Activated CD4-positive, alpha-beta T cell treated with anti-CD3 and anti-CD28 coated beads for 36 hours (primary cell): Measurements from ENCODE around the gene VAV2. TPM values are rescaled to one million over a fixed set of nuclear protein-coding genes. Genes with fewer than 3 reads are reported as not detected.

Experiments used
- ATAC-seq: fragments of 200-7000 bp; cut with Tn5 transposase; one replicate; pipeline ENCODE4 v1.10.0; 2021; ENCODE audit warnings: mild to moderate bottlenecking, moderate library complexity
- CTCF ChIA-PET: fragments of 350-600 bp; sonication (Branson Sonifier 250); formaldehyde crosslinking; loops from one replicate; lab custom pipeline; 2021; ENCODE audit warnings: antibody characterized with exemption; lab: Charles Lee
- POLR2A ChIA-PET: fragments of 350-600 bp; sonication (Branson Sonifier 250); formaldehyde crosslinking; loops from one replicate; lab custom pipeline; 2021; ENCODE audit warnings: antibody characterized with exemption, inconsistent platforms; lab: Charles Lee
- DNase-seq: peaks from one replicate; pipeline ENCODE4 v3.0.0-alpha.2; 2020
- H3K27ac Mint-ChIP-seq: one replicate; pipeline ENCODE4 v1.8.0; 2021; ENCODE audit warnings: mixed read lengths
- H3K27me3 Mint-ChIP-seq: one replicate; pipeline ENCODE4 v1.8.0; 2021; ENCODE audit warnings: mixed read lengths
- H3K36me3 Mint-ChIP-seq: one replicate; pipeline ENCODE4 v1.8.0; 2021; ENCODE audit warnings: low read depth, mixed read lengths
- H3K4me1 Mint-ChIP-seq: one replicate; pipeline ENCODE4 v1.8.0; 2021; ENCODE audit warnings: mixed read lengths
- H3K4me3 Mint-ChIP-seq: one replicate; pipeline ENCODE4 v1.8.0; 2021; ENCODE audit warnings: mild to moderate bottlenecking, moderate library complexity, mixed read lengths
- H3K9me3 Mint-ChIP-seq: one replicate; pipeline ENCODE4 v1.8.0; 2021; ENCODE audit warnings: low read depth, mixed read lengths
- intact Hi-C, 2 experiments: fragments of 100-400 bp; cut with DNase I in 1 of 2; cut with micrococcal nuclease in 1 of 2; formaldehyde crosslinking; loops; one replicate each; pipeline versions ENCODE4 v1.14.2 to v1.15.1; 2022 to 2024; cut with DNase I, micrococcal nuclease
- total RNA-seq, 2 experiments: library from RNA; stranded (reverse); gene quantifications; one replicate each; pipeline ENCODE4 v1.2.3, GENCODE V29; 2021

Gene VAV2
- total RNA-seq, 2 experiments from 2014 or later, result 5.1 to 6.5 TPM

GRCh38 chr9:133882849-133883755, 109.0 kb downstream of the VAV2 start:
- DNase-seq (no peak), ATAC-seq (no peak)
- ChIA-PET POLR2A (no interaction called here), CTCF (no interaction called here)
- H3K36me3 Mint-ChIP-seq, result no peaks in the 10 kb centered on the region
- H3K4me1 Mint-ChIP-seq, result no peaks in the 10 kb centered on the region
- H3K27me3 Mint-ChIP-seq, result no peaks in the 10 kb centered on the region
- no peak overlapping the region for H3K27ac Mint-ChIP-seq
- H3K9me3 Mint-ChIP-seq, result no peaks in the 10 kb centered on the region
- intact Hi-C loops, result no loop called here
- H3K4me3 Mint-ChIP-seq, result no peak overlapping the region

DNA sequence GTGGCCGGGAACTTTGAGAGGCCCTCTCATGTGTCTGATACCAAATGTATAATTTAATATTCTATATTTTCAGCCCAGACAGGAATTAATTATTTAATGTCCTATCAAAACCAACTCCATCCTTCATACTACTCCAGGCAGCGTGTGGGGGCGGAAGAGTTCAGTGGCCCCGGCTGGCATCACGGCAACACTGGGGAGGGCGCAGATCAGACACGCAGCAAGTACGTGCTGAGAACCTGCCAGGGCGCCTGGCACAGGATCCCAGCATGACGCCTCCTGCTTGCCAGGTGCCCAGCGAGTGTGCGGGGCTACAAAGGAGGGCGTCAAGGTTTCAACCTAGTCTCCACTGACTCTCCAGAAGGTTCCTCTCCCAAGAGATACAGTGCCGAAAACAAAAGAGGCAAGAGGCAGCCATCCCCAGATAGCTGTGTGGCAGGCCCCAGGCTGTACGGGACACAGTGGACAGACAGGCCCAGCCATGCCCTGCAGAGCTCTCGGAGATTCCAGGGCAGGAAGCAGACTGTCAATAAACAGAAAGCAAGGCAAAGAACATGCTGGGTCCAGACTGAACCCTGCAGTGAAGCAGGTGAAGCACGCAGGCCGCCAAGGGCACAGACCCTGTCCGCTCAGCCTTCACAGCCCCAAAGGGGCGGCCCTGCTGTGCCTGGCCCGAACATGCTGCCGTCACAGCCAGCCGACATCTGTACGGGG, 110.3 kb downstream of the VAV2 start:
- no peak for DNase-seq
- H3K4me1 Mint-ChIP-seq, result no peaks in the 10 kb centered on the region
- no peak overlapping the region for H3K27ac Mint-ChIP-seq
- ChIA-PET POLR2A (no interaction called here), CTCF (no interaction called here)
- no peaks in the 10 kb centered on the region for H3K27me3 Mint-ChIP-seq
- H3K36me3 Mint-ChIP-seq, result no peaks in the 10 kb centered on the region
- H3K9me3 Mint-ChIP-seq, result no peaks in the 10 kb centered on the region
- intact Hi-C loops, result no loop called here
- no peak for ATAC-seq
- no peak overlapping the region for H3K4me3 Mint-ChIP-seq

DNA sequence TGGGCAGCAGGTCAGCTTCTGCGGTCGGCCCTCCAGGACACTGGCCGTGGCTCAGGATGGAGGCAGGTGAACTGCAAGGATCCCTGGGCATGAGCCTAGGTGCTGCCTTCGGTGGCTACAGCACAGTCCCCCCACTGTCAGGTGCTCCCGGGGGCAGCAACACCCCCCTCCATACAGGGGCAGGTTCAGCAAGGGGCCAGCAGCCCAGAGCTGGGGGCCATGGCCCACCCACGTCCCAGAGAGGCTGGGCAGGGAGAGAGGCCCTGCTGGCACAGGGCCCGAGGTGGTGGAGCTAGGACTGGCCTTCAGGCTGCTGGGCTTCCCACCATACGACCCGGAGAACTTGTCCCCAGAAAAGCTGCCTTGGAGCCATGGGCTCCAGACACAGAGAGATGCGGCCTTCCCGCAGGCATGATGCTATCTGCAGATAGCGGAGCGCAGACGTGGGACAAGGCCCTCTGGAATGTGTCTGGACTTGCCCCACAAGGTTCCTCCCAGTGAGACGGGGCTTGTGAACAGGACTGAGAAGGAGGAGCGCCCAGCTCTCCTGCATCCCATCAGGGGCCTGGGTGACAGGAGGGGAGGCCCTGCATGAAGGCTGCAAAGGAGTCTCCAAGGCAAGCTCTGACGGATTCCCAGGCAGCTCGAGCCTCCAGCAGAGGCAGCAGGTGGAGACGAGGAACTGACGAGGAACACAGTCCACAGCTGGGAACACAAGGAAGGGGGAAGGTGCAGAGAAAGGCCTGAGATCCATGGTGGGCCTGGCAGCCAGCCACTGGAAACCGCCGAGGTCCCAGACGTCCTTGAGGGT, 111.1 kb downstream of the VAV2 start:
- ATAC-seq (no peak), DNase-seq (no peak)
- Mint-ChIP-seq H3K36me3 (no peaks in the 10 kb centered on the region), H3K27ac (no peak overlapping the region), H3K4me3 (no peak overlapping the region), H3K27me3 (no peaks in the 10 kb centered on the region), H3K9me3 (no peaks in the 10 kb centered on the region), H3K4me1 (no peaks in the 10 kb centered on the region)
- ChIA-PET CTCF (no interaction called here), POLR2A (no interaction called here)
- intact Hi-C loops, result no loop called here

DNA sequence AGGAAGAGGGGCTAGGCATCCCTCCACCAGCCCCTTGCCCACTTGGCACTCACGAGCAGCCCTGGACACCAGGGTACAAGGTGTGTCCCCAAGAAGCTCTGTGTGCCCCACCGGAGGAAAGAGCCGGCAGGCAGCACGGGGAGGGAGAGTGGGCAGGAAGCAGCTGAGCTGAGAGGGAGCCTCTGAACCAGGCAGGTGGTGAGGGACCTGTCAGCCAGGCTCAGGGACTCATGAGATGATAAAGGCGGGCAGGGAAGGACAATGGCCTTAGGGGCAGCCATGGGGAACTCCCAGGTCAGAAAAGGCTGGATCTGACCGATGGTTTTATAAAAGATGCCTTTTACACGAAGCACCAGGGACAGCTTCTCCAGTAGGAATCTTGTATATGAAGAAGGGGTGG, 112.0 kb downstream of the VAV2 start:
- POLR2A ChIA-PET, result no interaction called here
- Mint-ChIP-seq H3K4me3 (no peak overlapping the region), H3K27ac (no peak overlapping the region), H3K9me3 (no peaks in the 10 kb centered on the region), H3K4me1 (no peaks in the 10 kb centered on the region), H3K36me3 (no peaks in the 10 kb centered on the region), H3K27me3 (no peaks in the 10 kb centered on the region)
- ATAC-seq, result no peak
- CTCF ChIA-PET, result no interaction called here
- intact Hi-C loops, result no loop called here
- no peak for DNase-seq

DNA sequence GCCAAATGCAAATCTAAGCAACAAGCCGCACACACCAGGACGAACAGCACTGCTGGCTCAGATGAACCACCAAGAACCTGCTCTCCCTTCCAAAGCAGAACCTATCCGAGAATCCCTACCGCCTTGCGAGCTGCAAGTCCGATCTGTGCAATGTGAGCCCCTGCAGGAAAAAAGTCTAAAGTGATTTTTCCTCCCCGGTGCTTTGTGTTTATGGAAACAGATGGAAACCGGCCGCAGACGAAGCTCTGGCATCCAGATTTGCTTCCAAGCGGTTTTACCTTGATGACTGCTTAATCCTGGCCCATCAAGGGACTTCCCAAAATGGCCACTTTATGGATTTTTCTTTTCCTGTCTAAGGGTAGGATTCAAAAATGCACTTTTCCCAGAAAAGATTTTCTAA, 112.5 kb downstream of the VAV2 start:
- no peak overlapping the region for H3K27ac Mint-ChIP-seq
- ChIA-PET CTCF (no interaction called here), POLR2A (no interaction called here)
- no peaks in the 10 kb centered on the region for H3K36me3 Mint-ChIP-seq
- ATAC-seq, result no peak
- DNase-seq, result no peak
- no peaks in the 10 kb centered on the region for H3K4me1 Mint-ChIP-seq
- intact Hi-C loops, result no loop called here
- H3K9me3 Mint-ChIP-seq, result no peaks in the 10 kb centered on the region
- H3K27me3 Mint-ChIP-seq, result no peaks in the 10 kb centered on the region
- H3K4me3 Mint-ChIP-seq, result no peak overlapping the region

DNA sequence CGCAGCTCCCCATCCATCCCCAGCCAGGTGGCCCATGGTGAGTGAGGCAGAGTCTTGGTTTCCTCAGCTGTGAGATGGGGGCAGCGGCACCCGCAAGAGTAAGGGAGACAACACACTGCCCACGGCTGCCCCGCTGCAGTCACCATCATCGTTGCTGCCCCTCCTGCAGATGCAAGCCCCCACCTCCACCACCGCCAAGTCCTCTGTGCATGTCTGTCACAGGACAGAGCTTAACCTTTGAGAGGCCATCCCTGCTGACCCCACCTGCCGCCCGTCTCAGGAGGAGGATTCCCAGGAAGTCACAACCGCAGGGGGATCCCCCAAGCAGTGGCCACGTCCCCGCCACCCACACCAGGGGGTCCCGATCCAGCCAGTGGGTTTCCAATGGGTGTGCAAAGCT, 113.7 kb downstream of the VAV2 start:
- H3K9me3 Mint-ChIP-seq, result no peaks in the 10 kb centered on the region
- ChIA-PET POLR2A (no interaction called here), CTCF (no interaction called here)
- no peak overlapping the region for H3K4me3 Mint-ChIP-seq
- no peaks in the 10 kb centered on the region for H3K27me3 Mint-ChIP-seq
- intact Hi-C loops, result no loop called here
- DNase-seq (no peak), ATAC-seq (no peak)
- H3K27ac Mint-ChIP-seq, result no peak overlapping the region
- H3K4me1 Mint-ChIP-seq, result no peaks in the 10 kb centered on the region
- no peaks in the 10 kb centered on the region for H3K36me3 Mint-ChIP-seq

DNA sequence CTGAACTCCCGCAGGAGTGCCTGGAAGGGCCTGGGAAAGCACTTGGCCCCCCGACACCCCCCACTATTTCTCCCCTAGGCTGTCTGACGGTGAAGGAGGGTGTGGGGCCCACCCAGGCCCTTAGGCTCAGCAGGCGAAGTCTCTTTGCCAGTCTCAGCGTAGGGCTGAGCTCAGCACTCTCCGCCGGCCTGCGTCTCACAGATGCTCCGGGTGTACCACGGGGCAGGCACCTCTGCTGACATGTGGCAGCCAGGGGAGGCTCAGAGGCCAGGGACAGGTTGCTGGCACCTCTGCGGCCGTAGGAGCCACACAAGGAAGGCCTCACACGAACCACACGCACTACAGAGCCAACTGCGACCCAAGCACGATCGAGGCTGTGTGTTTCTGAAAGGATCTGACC, 114.2 kb downstream of the VAV2 start:
- intact Hi-C loops, result no loop called here
- no peaks in the 10 kb centered on the region for H3K36me3 Mint-ChIP-seq
- no peaks in the 10 kb centered on the region for H3K4me1 Mint-ChIP-seq
- DNase-seq (no peak), ATAC-seq (no peak)
- H3K4me3 Mint-ChIP-seq, result no peak overlapping the region
- H3K27ac Mint-ChIP-seq, result no peak overlapping the region
- no peaks in the 10 kb centered on the region for H3K9me3 Mint-ChIP-seq
- CTCF ChIA-PET, result no interaction called here
- H3K27me3 Mint-ChIP-seq, result no peaks in the 10 kb centered on the region
- POLR2A ChIA-PET, result no interaction called here

DNA sequence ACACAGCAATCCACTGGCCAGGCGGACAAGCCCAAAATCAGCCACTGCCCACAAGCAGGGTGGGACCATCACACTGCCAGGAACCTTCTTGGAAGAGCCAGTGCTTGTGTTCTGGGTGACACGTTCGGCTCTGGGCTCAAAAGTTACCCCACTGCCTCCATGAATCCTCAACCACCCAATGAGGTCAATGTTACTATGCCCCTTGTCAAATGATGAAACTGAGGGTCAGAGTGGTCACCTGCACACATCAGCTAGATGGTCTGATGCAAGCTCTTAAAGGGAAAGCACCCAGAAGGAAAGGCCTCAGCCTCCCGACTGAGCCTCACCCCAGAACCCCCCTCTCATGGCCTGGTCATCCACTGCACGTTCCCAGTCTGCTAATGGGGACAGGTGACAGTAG, 114.8 kb downstream of the VAV2 start:
- intact Hi-C loops, result no loop called here
- H3K36me3 Mint-ChIP-seq, result no peaks in the 10 kb centered on the region
- POLR2A ChIA-PET, result no interaction called here
- H3K4me1 Mint-ChIP-seq, result no peaks in the 10 kb centered on the region
- H3K4me3 Mint-ChIP-seq, result no peak overlapping the region
- CTCF ChIA-PET, result no interaction called here
- DNase-seq (no peak), ATAC-seq (no peak)
- H3K9me3 Mint-ChIP-seq, result no peaks in the 10 kb centered on the region
- no peaks in the 10 kb centered on the region for H3K27me3 Mint-ChIP-seq
- H3K27ac Mint-ChIP-seq, result no peak overlapping the region

DNA sequence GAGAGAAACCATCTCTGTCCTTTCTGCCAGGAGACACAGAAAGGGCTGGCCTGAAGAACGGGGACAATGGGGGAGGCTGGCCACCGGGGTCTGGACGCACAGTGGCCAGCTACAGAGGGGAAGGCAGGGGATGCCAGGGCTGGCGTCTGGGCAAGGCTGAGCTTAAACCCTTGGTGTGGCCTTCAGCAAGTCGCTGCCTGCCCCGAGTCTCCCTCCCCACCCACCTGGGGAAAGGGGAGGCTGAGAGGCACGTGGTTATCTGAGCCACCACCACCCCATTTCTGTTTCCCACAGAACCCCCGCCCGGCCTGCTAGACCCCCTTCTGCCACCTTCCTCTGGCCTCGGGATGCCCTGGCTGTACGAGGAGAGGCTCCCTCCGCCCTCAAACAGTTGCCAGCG, 115.3 kb downstream of the VAV2 start:
- Mint-ChIP-seq H3K4me3 (no peak overlapping the region), H3K27ac (no peak overlapping the region), H3K36me3 (no peaks in the 10 kb centered on the region), H3K27me3 (no peaks in the 10 kb centered on the region), H3K4me1 (no peaks in the 10 kb centered on the region), H3K9me3 (no peaks in the 10 kb centered on the region)
- ChIA-PET POLR2A (no interaction called here), CTCF (no interaction called here)
- ATAC-seq, result no peak
- intact Hi-C loops, result no loop called here
- DNase-seq, result no peak

DNA sequence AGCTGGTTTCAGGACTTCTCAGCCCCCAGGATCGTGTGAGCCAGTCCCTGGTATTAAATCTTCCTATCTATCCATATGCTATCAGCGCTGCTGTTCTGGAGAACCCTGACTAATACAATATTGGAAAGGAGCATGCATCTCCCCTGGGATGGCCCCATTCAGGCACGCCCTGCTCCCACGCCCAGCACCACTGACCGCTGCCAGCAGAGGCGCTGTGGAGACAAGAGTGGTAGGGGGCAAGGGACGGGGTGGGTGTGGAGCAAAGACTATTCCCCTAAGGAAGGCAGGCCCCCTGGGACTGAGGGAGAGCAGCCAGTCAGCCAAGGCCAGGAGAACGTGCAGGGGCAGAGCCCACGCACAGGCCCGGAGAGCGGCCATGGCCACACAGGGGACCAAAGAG, 116.0 kb downstream of the VAV2 start:
- Mint-ChIP-seq H3K9me3 (no peaks in the 10 kb centered on the region), H3K4me3 (no peak overlapping the region), H3K36me3 (no peaks in the 10 kb centered on the region), H3K4me1 (no peaks in the 10 kb centered on the region), H3K27ac (no peak overlapping the region), H3K27me3 (no peaks in the 10 kb centered on the region)
- intact Hi-C loops, result no loop called here
- DNase-seq, result peak; percentile 14
- CTCF ChIA-PET, result no interaction called here
- POLR2A ChIA-PET, result no interaction called here
- no peak for ATAC-seq

GRCh38 chr9:133875131-133875530, 117.0 kb downstream of the VAV2 start:
- no peak for ATAC-seq
- DNase-seq, result no peak
- intact Hi-C loops, result no loop called here
- no peaks in the 10 kb centered on the region for H3K27me3 Mint-ChIP-seq
- H3K36me3 Mint-ChIP-seq, result no peaks in the 10 kb centered on the region
- H3K27ac Mint-ChIP-seq, result no peak overlapping the region
- H3K9me3 Mint-ChIP-seq, result no peaks in the 10 kb centered on the region
- ChIA-PET CTCF (no interaction called here), POLR2A (no interaction called here)
- H3K4me1 Mint-ChIP-seq, result peaks cover 5% of the 10 kb centered on the region
- no peak overlapping the region for H3K4me3 Mint-ChIP-seq
